ENCODE measurements around the gene ADTRP. TPM values are rescaled to one million over a fixed set of nuclear protein-coding genes. Genes with fewer than 3 reads are reported as not detected.
A peak's percentile ranks its signal among the peaks of the same experiment; 100 is the strongest.

ADTRP gene
- total RNA-seq, 1 donor from 2014 or later: 0.90 TPM

DNA sequence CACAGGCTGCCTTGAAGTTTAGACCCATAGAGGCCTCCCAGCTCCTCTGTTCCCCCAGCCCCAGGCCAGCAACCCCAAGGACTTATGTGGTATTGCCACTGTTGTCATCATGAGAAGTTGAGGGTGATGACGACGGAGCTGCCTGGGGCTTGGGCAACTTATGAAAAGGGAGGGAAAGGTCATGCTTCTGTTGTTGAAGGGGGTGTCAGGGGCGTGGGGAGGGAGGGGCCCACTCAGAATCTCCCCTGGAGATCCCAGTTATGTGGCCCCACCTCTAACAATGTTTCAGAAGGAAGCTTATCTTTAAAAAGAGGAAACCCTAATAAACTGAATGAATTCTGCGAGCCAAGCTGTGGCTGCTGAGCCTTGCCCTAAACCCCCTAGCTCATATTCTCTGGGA, 4.2 kb downstream of the ADTRP start:
- DNase-seq (ENCODE audit: low read depth in 2 of 2): no peak

- DNase-seq (ENCODE audit: low read depth in 2 of 2): no peak
Observed at GRCh38 chr6:11773581-11773980, 5.0 kb downstream of the ADTRP start.

GRCh38 chr6:11773013-11773412, 5.6 kb downstream of the ADTRP start:
- DNase-seq (ENCODE audit: low read depth in 2 of 2): no peak

- DNase-seq (ENCODE audit: low read depth in 2 of 2): peak in 1 of 2 donors; percentile 81
Observed at GRCh38 chr6:11772109-11772825, 6.3 kb downstream of the ADTRP start.

DNA sequence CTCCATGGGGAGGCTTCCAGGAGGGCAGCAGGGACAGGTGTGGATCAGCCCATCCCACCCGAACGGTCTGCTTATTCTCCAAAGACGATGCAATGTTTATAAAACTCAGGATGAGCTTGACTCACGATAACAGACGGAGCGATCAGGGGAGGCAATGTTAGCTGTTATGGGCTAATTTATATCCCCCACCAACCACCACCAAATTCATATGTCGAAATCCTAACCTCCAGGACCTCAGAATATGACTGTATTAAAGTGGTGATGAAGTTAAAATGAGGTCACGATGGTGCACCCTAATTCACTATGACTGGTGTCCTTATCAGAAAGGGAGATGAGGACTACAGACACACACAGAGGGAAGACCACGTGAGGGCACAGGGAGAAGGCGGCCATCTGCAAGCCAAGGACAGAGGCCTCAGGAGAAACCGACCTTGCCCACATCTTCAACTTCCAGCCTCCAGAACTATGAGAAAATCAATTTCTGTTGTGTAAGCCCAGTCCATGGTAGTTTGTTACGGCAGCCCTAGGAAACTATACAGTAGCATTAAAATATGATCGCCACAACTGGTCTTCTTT, 7.0 kb downstream of the ADTRP start:
- no peak for DNase-seq (ENCODE audit: low read depth in 2 of 2)

GRCh38 chr6:11770546-11771466, 7.8 kb downstream of the ADTRP start:
- peak; percentile 46 to 97 for DNase-seq (ENCODE audit: low read depth in 2 of 2)

GRCh38 chr6:11769811-11770545, 8.6 kb downstream of the ADTRP start:
- DNase-seq (ENCODE audit: low read depth in 2 of 2): no peak

- peak in 1 of 2 donors; percentile 58 for DNase-seq (ENCODE audit: low read depth in 2 of 2)
Observed at GRCh38 chr6:11769244-11769643, 9.4 kb downstream of the ADTRP start.

GRCh38 chr6:11767978-11768756, 10.4 kb downstream of the ADTRP start:
- DNase-seq (ENCODE audit: low read depth in 2 of 2): no peak

- DNase-seq (ENCODE audit: low read depth in 2 of 2): peak in 1 of 2 donors; percentile 35
Observed at GRCh38 chr6:11767458-11767857, 11.1 kb downstream of the ADTRP start.

DNA sequence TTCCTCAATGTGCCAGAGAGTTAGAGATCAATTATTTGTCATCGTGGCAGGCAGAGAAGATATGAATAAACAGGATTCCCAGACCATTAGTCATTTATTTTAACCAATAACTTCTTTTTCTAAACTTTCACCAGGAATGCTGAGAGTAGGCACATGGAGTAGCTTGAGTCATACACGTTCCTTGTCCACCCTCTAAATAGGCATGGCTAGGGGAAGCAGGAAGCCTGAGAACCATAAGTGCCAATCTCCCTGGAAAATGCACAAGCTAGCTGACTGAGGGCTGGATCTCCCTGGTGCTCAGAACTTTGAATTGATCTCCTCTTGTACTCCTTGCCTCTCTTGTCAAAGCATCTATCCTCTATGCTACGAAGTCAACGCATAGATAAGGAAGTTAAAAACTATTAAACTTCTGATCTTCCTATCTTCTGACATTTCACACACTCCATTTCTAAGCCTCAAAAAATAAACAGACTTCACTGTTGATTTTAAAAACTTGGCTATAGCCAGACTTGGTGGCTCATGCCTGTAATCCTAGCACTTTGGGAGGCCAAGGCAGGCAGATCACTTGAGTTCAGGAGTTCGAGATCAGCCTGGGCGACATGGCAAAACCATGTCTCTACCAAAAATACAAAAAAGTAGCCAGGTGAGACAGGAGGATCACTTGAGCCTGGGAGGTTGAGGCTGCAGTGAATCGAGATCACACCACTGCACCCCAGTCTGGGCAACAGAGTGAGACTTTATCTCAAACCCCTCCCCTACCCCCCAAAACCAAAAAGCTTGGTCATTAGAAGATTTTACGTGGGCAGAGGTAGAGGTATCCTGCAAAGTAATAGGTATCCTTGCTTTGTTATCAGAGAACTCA, 11.8 kb downstream of the ADTRP start:
- peak in 1 of 2 donors; percentile 96 for DNase-seq (ENCODE audit: low read depth in 2 of 2)

- peak in 1 of 2 donors; percentile 35 for DNase-seq (ENCODE audit: low read depth in 2 of 2)
Observed at GRCh38 chr6:11766043-11766442, 12.6 kb downstream of the ADTRP start.

DNA sequence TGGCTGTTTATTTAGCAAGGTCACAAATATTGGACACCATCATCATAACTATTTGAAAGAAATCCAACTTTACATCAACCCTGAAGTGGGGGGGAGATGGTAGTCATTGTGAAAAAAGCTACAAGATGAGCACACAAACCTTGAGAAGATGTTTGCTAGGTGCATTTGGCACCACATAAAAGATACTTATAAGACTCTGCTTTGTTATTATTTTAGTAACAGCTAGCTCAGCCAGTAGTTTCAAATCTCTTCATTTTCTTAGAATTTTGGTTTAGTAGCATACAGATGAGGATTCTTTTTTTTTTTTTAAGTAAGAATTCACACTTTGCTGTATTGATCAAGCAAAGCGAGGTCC, 14.4 kb downstream of the ADTRP start:
- DNase-seq (ENCODE audit: low read depth in 2 of 2): no peak

GRCh38 chr6:11763460-11764249, 14.9 kb downstream of the ADTRP start:
- no peak for DNase-seq (ENCODE audit: low read depth in 2 of 2)

DNA sequence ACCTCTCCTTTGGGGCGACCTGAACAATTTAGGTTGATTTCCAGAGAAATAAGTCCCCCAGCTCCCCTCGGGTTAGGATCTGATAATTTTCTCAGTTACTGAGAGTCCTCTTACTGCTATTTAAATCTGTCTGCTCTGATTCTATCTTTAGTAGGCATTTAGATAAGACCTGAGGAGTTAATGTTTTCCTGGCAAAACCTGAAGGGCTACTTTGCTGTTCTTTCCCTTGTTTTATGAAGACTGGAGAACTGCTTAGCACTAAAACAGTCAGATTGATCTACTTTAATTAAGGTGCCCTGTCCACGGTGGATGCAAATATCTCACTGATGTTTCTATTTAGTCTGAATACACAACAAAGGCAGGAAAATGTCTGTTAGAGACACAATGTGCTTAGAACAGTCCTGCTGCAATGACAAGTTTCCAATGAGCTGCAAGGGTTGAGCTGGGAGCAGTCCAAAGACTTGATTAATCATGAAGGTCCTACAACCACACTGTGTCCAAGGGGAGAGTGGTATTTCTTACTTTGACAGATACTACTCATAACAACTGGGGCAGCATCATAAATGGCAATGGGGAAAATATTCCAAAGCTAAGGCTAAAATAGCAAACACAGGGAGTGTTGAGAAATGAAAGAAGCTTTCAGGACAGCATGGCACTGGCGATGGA, 15.7 kb downstream of the ADTRP start:
- DNase-seq (ENCODE audit: low read depth in 2 of 2): peak in 1 of 2 donors; percentile 59

DNA sequence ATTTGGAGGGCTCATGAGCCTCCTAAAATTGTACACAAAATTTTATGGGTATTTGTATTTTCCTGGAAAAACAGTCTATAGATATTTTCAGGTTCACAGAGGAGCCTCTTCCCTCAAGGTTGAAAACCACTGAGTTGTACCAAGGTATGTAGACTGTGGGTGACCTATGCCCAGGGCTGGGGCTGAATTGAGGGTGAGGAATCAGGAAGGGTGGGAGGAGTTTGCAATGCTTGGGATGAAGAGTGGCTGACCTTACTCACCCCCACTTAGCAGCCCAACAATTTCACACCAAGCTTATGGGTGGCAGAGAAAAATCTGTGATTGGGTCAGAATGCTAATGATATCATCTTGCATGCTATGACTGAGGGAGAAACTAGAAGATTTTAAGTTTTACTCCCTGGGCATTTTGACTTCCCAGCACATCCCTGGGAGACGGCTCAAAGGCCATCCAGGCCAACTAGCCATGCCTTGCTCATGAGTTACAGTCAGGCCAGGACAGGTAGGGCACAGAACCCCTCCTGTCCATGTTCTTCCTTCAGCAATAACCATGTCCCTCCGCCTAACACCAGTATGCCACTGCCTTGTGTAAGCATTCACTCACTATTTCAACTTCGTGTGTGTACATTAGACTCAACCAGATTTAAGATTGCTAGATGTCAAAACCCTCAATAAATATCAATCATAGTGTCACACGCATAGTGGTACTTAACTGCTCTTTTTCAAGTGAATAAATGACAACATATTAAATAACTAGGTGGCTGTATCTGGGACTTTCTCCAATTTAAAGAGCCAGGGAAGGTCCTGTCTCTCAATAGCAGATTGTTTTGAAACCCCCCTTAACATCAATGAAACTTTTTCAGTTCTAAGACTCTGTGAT, 16.6 kb downstream of the ADTRP start:
- no peak for DNase-seq (ENCODE audit: low read depth in 2 of 2)

DNA sequence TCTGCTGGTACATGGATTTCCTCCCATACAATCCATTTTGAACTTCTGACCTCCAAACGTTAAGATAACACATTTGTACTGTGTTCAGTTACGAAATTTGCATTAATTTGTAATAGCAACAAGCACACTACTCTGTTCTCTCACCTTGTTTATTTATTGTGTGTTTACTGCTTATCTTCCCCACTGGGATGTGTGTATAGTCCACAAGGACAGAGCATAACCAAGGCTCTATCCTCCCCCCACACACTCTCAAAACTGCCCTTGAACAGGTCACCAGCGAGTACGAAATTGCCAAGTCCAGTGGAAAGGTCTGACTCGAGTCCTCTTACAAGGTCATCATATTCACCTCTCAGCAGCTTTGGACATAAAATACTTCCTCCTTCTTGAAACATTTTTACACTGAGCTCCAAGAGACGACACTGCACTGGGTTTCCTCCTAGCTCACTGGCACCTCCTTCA, 18.6 kb downstream of the ADTRP start:
- DNase-seq (ENCODE audit: low read depth in 2 of 2): no peak
